IMR-90 (cell line): ENCODE results near the gene KDM4B. TPM values are rescaled to one million over a fixed set of nuclear protein-coding genes. Genes with fewer than 3 reads are reported as not detected.

Experiments used
- ATAC-seq: fragments of 200-7000 bp; cut with Tn5 transposase; 2 replicates; pipeline ENCODE4 v1.9.1; 2020; ENCODE audit warnings: low read depth, mild to moderate bottlenecking, moderate library complexity
- BruUV-seq: library from RNA; stranded (reverse); fragments of 400-500 nt; replicated peaks from 2 replicates; lab custom pipeline; 2021; lab: Mats Ljungman, UMichigan
- CTCF ChIA-PET: fragments of 300-600 bp; formaldehyde crosslinking; extraction: SDS; loops from one replicate; lab custom pipeline; 2021; ENCODE audit warnings: antibody characterized with exemption; lab: Yijun Ruan, JAX
- POLR2A ChIA-PET: fragments of 300-600 bp; sonication (Branson Sonifier 250); formaldehyde crosslinking; loops from one replicate; lab custom pipeline; 2022; ENCODE audit warnings: antibody characterized with exemption; ENCODE audit not compliant: unreplicated experiment; lab: Charles Lee
- DNase-seq: peaks from one replicate; pipeline ENCODE4 v3.0.0; 2013
- H2AFZ ChIP-seq: replicated peaks from 2 replicates; pipeline ENCODE3; 2013; ENCODE audit warnings: low read length, mild to moderate bottlenecking; ENCODE audit not compliant: poor library complexity
- H2AK5ac ChIP-seq: 2 replicates; pipeline ENCODE4 v1.6.1; 2013; ENCODE audit warnings: low read depth, low read length, inconsistent platforms
- H2AK9ac ChIP-seq: replicated peaks from 2 replicates; pipeline ENCODE3; 2013; ENCODE audit warnings: mild to moderate bottlenecking, low read depth, low read length, moderate library complexity; ENCODE audit not compliant: poor library complexity
- H2BK120ac ChIP-seq: 2 replicates; pipeline ENCODE4 v1.6.1; 2013; ENCODE audit warnings: low read depth, low read length, inconsistent platforms
- H2BK15ac ChIP-seq: 3 replicates; pipeline ENCODE4 v1.6.1; 2013; ENCODE audit warnings: low read depth, low read length, inconsistent platforms
- H2BK20ac ChIP-seq: 2 replicates; pipeline ENCODE4 v1.6.1; 2013; ENCODE audit warnings: low read depth, mild to moderate bottlenecking, inconsistent platforms, low read length, moderate library complexity
- H2BK5ac ChIP-seq: 2 replicates; pipeline ENCODE4 v1.6.1; 2013; ENCODE audit warnings: mild to moderate bottlenecking, low read depth, low read length, inconsistent platforms; ENCODE audit not compliant: poor library complexity, severe bottlenecking
- H3K14ac ChIP-seq: replicated peaks from 2 replicates; pipeline ENCODE4 v1.6.1; 2013; ENCODE audit warnings: low read depth, low read length, inconsistent platforms
- H3K18ac ChIP-seq: 2 replicates; pipeline ENCODE4 v1.6.1; 2013; ENCODE audit warnings: low read depth, low read length, control low read depth
- H3K23ac ChIP-seq: 2 replicates; pipeline ENCODE4 v1.6.1; 2013; ENCODE audit warnings: low read depth, low read length, inconsistent platforms
- H3K27ac ChIP-seq: 2 replicates; pipeline ENCODE4 v1.5.1; 2013; ENCODE audit warnings: mild to moderate bottlenecking, control low read depth, low read length; ENCODE audit not compliant: insufficient read depth
- H3K27me3 ChIP-seq: 2 replicates; pipeline ENCODE4 v1.6.1; 2013; ENCODE audit warnings: low read length; ENCODE audit not compliant: control insufficient read depth, insufficient read depth
- H3K36me3 ChIP-seq: 2 replicates; pipeline ENCODE4 v1.6.1; 2013; ENCODE audit warnings: low read length, mixed read lengths; ENCODE audit not compliant: control insufficient read depth, insufficient read depth
- H3K4ac ChIP-seq: 2 replicates; pipeline ENCODE4 v1.6.1; 2013; ENCODE audit warnings: low read depth, low read length, inconsistent platforms
- H3K4me1 ChIP-seq: 2 replicates; pipeline ENCODE4 v1.6.1; 2013; ENCODE audit warnings: low read length, mixed read lengths; ENCODE audit not compliant: control insufficient read depth, insufficient read depth
- H3K4me2 ChIP-seq: 2 replicates; pipeline ENCODE4 v1.6.1; 2013; ENCODE audit warnings: low read depth, mild to moderate bottlenecking, control low read depth, low read length, moderate library complexity
- H3K4me3 ChIP-seq: 2 replicates; pipeline ENCODE4 v1.5.1; 2013; ENCODE audit warnings: low read depth, mild to moderate bottlenecking, control low read depth, low read length, moderate library complexity; ENCODE audit not compliant: insufficient read depth
- H3K56ac ChIP-seq: 2 replicates; pipeline ENCODE4 v1.6.1; 2013; ENCODE audit warnings: low read length, inconsistent platforms; ENCODE audit not compliant: insufficient read depth; ENCODE audit errors: extremely low read depth
- H3K79me1 ChIP-seq, 2 experiments: 2 replicates each; pipeline ENCODE4 v1.6.1; 2013; ENCODE audit warnings: low read length in 2 of 2, inconsistent platforms in 1 of 2, low read depth in 1 of 2
- H3K9ac ChIP-seq: 2 replicates; pipeline ENCODE4 v1.6.1; 2013; ENCODE audit warnings: low read depth, low read length, control low read depth
- H3K9me1 ChIP-seq: 2 replicates; pipeline ENCODE4 v1.6.1; 2013; ENCODE audit warnings: low read length, inconsistent platforms; ENCODE audit not compliant: insufficient read depth
- H3K9me3 ChIP-seq: 2 replicates; pipeline ENCODE4 v1.6.1; 2013; ENCODE audit warnings: low read length; ENCODE audit not compliant: control insufficient read depth, insufficient read depth
- H4K20me1 ChIP-seq: 2 replicates; pipeline ENCODE4 v1.6.1; 2013; ENCODE audit warnings: low read length, inconsistent platforms; ENCODE audit not compliant: insufficient read depth
- H4K5ac ChIP-seq: 2 replicates; pipeline ENCODE4 v1.6.1; 2013; ENCODE audit warnings: mild to moderate bottlenecking, low read depth, low read length, control low read depth
- H4K8ac ChIP-seq, 2 experiments: 2 replicates each; pipeline ENCODE4 v1.6.1; 2013; ENCODE audit warnings: low read depth in 2 of 2, low read length in 2 of 2, control low read depth in 1 of 2, inconsistent platforms in 1 of 2
- H4K91ac ChIP-seq: 2 replicates; pipeline ENCODE4 v1.6.1; 2013; ENCODE audit warnings: low read depth, low read length, inconsistent platforms; ENCODE audit not compliant: insufficient read depth
- BHLHE40 ChIP-seq: fragments of 150-350 bp; IDR thresholded peaks from 2 replicates; pipeline ENCODE4 v1.6.1; 2016; ENCODE audit warnings: mild to moderate bottlenecking, low read depth, low read length
- CEBPB ChIP-seq: IDR thresholded peaks from 2 replicates; pipeline ENCODE4 v1.6.1; 2012; ENCODE audit warnings: low read depth, low read length, improper control_type of control experiment
- CHD1 ChIP-seq: IDR thresholded peaks from 2 replicates; pipeline ENCODE4 v1.6.1; 2012; ENCODE audit warnings: low read depth, low read length, improper control_type of control experiment
- ELK1 ChIP-seq: fragments of 150-350 bp; IDR thresholded peaks from 2 replicates; pipeline ENCODE4 v1.6.1; 2016; ENCODE audit warnings: low read depth, mild to moderate bottlenecking, low read length, moderate library complexity, borderline replicate concordance
- MAFK ChIP-seq: IDR thresholded peaks from 2 replicates; pipeline ENCODE4 v1.6.1; 2012; ENCODE audit warnings: low read depth, low read length, improper control_type of control experiment
- MXI1 ChIP-seq: IDR thresholded peaks from 2 replicates; pipeline ENCODE4 v1.6.1; 2012; ENCODE audit warnings: low read depth, mild to moderate bottlenecking, low read length, moderate library complexity, borderline replicate concordance
- POLR2A ChIP-seq: IDR thresholded peaks from 2 replicates; pipeline ENCODE4 v1.6.1; 2012; ENCODE audit warnings: mild to moderate bottlenecking, low read depth, low read length
- RAD21 ChIP-seq: IDR thresholded peaks from 2 replicates; pipeline ENCODE4 v1.6.1; 2012; ENCODE audit warnings: low read length, improper control_type of control experiment
- RCOR1 ChIP-seq: IDR thresholded peaks from 2 replicates; pipeline ENCODE4 v1.6.1; 2012; ENCODE audit warnings: mild to moderate bottlenecking, low read length, improper control_type of control experiment; ENCODE audit not compliant: insufficient replicate concordance
- RFX5 ChIP-seq: IDR thresholded peaks from 2 replicates; pipeline ENCODE4 v1.8.0; 2012; ENCODE audit warnings: low read depth, mild to moderate bottlenecking, low read length, moderate library complexity
- SMC3 ChIP-seq: fragments of 150-350 bp; IDR thresholded peaks from 2 replicates; pipeline ENCODE4 v1.6.1; 2016; ENCODE audit warnings: low read depth, mild to moderate bottlenecking, antibody characterized with exemption, low read length, moderate library complexity
- WGBS, 2 experiments: methylation state at CpG; one replicate each; pipeline versions ENCODE4 v1.1.5 to v1.1.7; 2013; ENCODE audit warnings: missing lambda C conversion rate in 2 of 2; ENCODE audit not compliant: insufficient read length in 1 of 2; ENCODE audit errors: extremely low coverage in 2 of 2; 5-methylcytosine and 5-hydroxymethylcytosine counted together
- dilution Hi-C: fragments of 300-500 bp; cut with HindIII; formaldehyde crosslinking; loops from one replicate; pipeline ENCODE4 v1.14.3; 2018; ENCODE audit warnings: low sequenced_read_pairs; ENCODE audit not compliant: unreplicated experiment
- in situ Hi-C: fragments of 300-500 bp; cut with MboI; formaldehyde crosslinking; loops from 3 replicates; pipeline ENCODE4 v1.14.3; 2019; ENCODE audit warnings: low sequenced_read_pairs, inconsistent platforms, mixed read lengths
- intact Hi-C: fragments of 100-400 bp; cut with micrococcal nuclease; formaldehyde crosslinking; loops from 2 replicates; pipeline ENCODE4 v1.10.0; 2022
- polyA plus RNA-seq, 3 experiments: library from polyadenylated mRNA; depleted of rRNA; stranded (reverse); fragments of >200 nt; gene quantifications; 2 replicates each; pipeline ENCODE4 v1.2.3, GENCODE V29; 2012; ENCODE audit warnings: low replicate concordance in 1 of 3
- total RNA-seq: library from RNA; depleted of rRNA; stranded (reverse); fragments of >200 nt; gene quantifications from 2 replicates; pipeline ENCODE4 v1.2.3, GENCODE V29; 2012
- TF ChIP-seq, protein P1 (sequence below): fragments of 150-350 bp; IDR thresholded peaks from 2 replicates; pipeline ENCODE4 v1.6.1; 2017; ENCODE audit warnings: mild to moderate bottlenecking, antibody characterized with exemption, low read length, low read depth
- TF ChIP-seq, protein P2 (sequence below): conservative IDR thresholded peaks from 2 replicates; pipeline ENCODE4 v1.5.1; 2012; ENCODE audit warnings: mild to moderate bottlenecking, low read depth, low read length, improper control_type of control experiment

Gene KDM4B
- total and polyA plus RNA-seq, 2 of the 4 experiments (the other 2 are of a cell fraction): 5.0 to 17.9 TPM

GRCh38 chr19:5028229-5028886 is 59.4 kb downstream of the KDM4B start:
- Histone ChIP-seq H2AFZ (peak overlapping the region; percentile 51), H2AK9ac (peak overlapping the region; percentile 52), H4K8ac (no peak overlapping the region), H3K27ac (no peak overlapping the region), H2BK5ac (no peak overlapping the region), H3K36me3 (peaks cover 6% of the 10 kb centered on the region), H3K4me3 (no peak overlapping the region), H3K27me3 (no peaks in the 10 kb centered on the region), H4K20me1 (peaks cover 94% of the 10 kb centered on the region), H4K91ac (no peak overlapping the region), H3K4me1 (peaks cover 15% of the 10 kb centered on the region), H3K18ac (no peak overlapping the region), H2BK15ac (no peak overlapping the region), H3K56ac (no peak overlapping the region), H3K9ac (no peak overlapping the region), H3K4me2 (no peak overlapping the region), H2BK120ac (no peak overlapping the region), H3K23ac (peak overlapping the region; percentile 65; the same call in 1 of the 2 replicates), H3K4ac (no peak overlapping the region), H2AK5ac (no peak overlapping the region), H4K5ac (no peak overlapping the region), H3K14ac (no peak overlapping the region), H3K9me1 (peaks cover 16% of the 10 kb centered on the region), H3K79me1 (peaks cover 29 to 97% of the 10 kb centered on the region in 2 experiments; a peak in 3 of 4 replicates), H3K9me3 (no peaks in the 10 kb centered on the region), H2BK20ac (no peak overlapping the region)
- dilution Hi-C loops (no loop called here), intact Hi-C loops (no loop called here), in situ Hi-C loops (no loop called here)
- CTCF ChIA-PET: interaction anchor here (0.7 kb wide), 1 partner anchor 219 kb away, joined by 3 read pairs; no protein-coding TSS in a partner anchor
- POLR2A ChIA-PET: no interaction called here
- no peak for DNase-seq
- WGBS, 2 experiments: 94% methylated on average over 2 of the region's 15 CpGs; no CpG with 5 or more reads in 1 of the 2 experiments
- no TSS peak for BruUV-seq
- no peak for ATAC-seq
- TF ChIP-seq MAFK: no peak
- no peak for TF ChIP-seq ELK1
- no peak for TF ChIP-seq POLR2A
- TF ChIP-seq CEBPB: no peak
- TF ChIP-seq, protein P1, sequence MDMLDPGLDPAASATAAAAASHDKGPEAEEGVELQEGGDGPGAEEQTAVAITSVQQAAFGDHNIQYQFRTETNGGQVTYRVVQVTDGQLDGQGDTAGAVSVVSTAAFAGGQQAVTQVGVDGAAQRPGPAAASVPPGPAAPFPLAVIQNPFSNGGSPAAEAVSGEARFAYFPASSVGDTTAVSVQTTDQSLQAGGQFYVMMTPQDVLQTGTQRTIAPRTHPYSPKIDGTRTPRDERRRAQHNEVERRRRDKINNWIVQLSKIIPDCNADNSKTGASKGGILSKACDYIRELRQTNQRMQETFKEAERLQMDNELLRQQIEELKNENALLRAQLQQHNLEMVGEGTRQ: no peak
- no peak for TF ChIP-seq BHLHE40
- no peak for TF ChIP-seq CHD1
- TF ChIP-seq, protein P2, sequence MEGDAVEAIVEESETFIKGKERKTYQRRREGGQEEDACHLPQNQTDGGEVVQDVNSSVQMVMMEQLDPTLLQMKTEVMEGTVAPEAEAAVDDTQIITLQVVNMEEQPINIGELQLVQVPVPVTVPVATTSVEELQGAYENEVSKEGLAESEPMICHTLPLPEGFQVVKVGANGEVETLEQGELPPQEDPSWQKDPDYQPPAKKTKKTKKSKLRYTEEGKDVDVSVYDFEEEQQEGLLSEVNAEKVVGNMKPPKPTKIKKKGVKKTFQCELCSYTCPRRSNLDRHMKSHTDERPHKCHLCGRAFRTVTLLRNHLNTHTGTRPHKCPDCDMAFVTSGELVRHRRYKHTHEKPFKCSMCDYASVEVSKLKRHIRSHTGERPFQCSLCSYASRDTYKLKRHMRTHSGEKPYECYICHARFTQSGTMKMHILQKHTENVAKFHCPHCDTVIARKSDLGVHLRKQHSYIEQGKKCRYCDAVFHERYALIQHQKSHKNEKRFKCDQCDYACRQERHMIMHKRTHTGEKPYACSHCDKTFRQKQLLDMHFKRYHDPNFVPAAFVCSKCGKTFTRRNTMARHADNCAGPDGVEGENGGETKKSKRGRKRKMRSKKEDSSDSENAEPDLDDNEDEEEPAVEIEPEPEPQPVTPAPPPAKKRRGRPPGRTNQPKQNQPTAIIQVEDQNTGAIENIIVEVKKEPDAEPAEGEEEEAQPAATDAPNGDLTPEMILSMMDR: no peak
- TF ChIP-seq SMC3: no peak
- TF ChIP-seq RAD21: no peak
- no peak for TF ChIP-seq MXI1
- TF ChIP-seq RFX5: no peak
- TF ChIP-seq RCOR1: no peak
